SK-N-SH (cell line): ENCODE results near the gene ADRA2B.

ENCODE experiments used
- CTCF ChIP-seq: fragments of 200-600 bp; sonication (generic); IDR thresholded peaks from 2 replicates; pipeline ENCODE4 v1.6.1; 2017; ENCODE audit warnings: antibody characterized with exemption, mild to moderate bottlenecking, moderate library complexity
- ELF1 ChIP-seq: IDR thresholded peaks from 2 replicates; pipeline ENCODE4 v1.4.0; 2012
- EP300 ChIP-seq, 2 experiments: IDR thresholded peaks; 2 replicates each; pipeline versions ENCODE4 v1.4.0 to v1.6.1; 2012; ENCODE audit warnings: borderline replicate concordance in 1 of 2, low read depth in 1 of 2, low read length in 1 of 2
- EZH2phosphoT487 ChIP-seq: fragments of 200-600 bp; sonication (generic); IDR thresholded peaks from 2 replicates; pipeline ENCODE4 v1.6.1; 2017; ENCODE audit warnings: low read depth, mixed run types, mild to moderate bottlenecking, antibody characterized with exemption, moderate library complexity, borderline replicate concordance
- FOSL2 ChIP-seq: IDR thresholded peaks from 2 replicates; pipeline ENCODE4 v1.4.0; 2012; ENCODE audit warnings: low read depth, mild to moderate bottlenecking, moderate library complexity, borderline replicate concordance
- MEF2A ChIP-seq: IDR thresholded peaks from 2 replicates; pipeline ENCODE4 v1.4.0; 2012; ENCODE audit warnings: low read depth, borderline replicate concordance
- POLR2AphosphoS5 ChIP-seq: IDR thresholded peaks from 2 replicates; pipeline ENCODE4 v1.6.1; 2012; ENCODE audit warnings: low read depth, low read length
- RAD21 ChIP-seq: IDR thresholded peaks from 2 replicates; pipeline ENCODE4 v1.6.1; 2012; ENCODE audit warnings: mild to moderate bottlenecking, low read length
- SIN3A ChIP-seq: IDR thresholded peaks from 2 replicates; pipeline ENCODE4 v1.6.1; 2012; ENCODE audit warnings: low read depth, mild to moderate bottlenecking, low read length, moderate library complexity, borderline replicate concordance
- TF ChIP-seq, protein P1 (sequence below): IDR thresholded peaks from 2 replicates; pipeline ENCODE4 v1.4.0; 2012; ENCODE audit warnings: low read depth, borderline replicate concordance
- TF ChIP-seq, protein P2 (sequence below): IDR thresholded peaks from 2 replicates; pipeline ENCODE4 v1.4.0; 2012; ENCODE audit warnings: low read depth
- TF ChIP-seq, protein P3 (sequence below): IDR thresholded peaks from 2 replicates; pipeline ENCODE4 v1.4.0; 2012; ENCODE audit warnings: low read depth, borderline replicate concordance

- no peak for TF ChIP-seq CTCF
- TF ChIP-seq FOSL2: no peak
- no peak for TF ChIP-seq EP300 (IDR thresholded peaks at IDR 0.05; ENCODE audit: borderline replicate concordance in 1 of 2, low read depth in 1 of 2, low read length in 1 of 2)
- TF ChIP-seq POLR2AphosphoS5: no peak
- TF ChIP-seq, protein P1, sequence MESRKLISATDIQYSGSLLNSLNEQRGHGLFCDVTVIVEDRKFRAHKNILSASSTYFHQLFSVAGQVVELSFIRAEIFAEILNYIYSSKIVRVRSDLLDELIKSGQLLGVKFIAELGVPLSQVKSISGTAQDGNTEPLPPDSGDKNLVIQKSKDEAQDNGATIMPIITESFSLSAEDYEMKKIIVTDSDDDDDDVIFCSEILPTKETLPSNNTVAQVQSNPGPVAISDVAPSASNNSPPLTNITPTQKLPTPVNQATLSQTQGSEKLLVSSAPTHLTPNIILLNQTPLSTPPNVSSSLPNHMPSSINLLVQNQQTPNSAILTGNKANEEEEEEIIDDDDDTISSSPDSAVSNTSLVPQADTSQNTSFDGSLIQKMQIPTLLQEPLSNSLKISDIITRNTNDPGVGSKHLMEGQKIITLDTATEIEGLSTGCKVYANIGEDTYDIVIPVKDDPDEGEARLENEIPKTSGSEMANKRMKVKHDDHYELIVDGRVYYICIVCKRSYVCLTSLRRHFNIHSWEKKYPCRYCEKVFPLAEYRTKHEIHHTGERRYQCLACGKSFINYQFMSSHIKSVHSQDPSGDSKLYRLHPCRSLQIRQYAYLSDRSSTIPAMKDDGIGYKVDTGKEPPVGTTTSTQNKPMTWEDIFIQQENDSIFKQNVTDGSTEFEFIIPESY: no peak
- TF ChIP-seq, protein P2, sequence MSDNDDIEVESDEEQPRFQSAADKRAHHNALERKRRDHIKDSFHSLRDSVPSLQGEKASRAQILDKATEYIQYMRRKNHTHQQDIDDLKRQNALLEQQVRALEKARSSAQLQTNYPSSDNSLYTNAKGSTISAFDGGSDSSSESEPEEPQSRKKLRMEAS: no peak
- no peak for TF ChIP-seq SIN3A
- TF ChIP-seq RAD21: no peak
- TF ChIP-seq, protein P3, sequence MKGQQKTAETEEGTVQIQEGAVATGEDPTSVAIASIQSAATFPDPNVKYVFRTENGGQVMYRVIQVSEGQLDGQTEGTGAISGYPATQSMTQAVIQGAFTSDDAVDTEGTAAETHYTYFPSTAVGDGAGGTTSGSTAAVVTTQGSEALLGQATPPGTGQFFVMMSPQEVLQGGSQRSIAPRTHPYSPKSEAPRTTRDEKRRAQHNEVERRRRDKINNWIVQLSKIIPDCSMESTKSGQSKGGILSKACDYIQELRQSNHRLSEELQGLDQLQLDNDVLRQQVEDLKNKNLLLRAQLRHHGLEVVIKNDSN: no peak
- TF ChIP-seq MEF2A: no peak
- no peak for TF ChIP-seq ELF1
- TF ChIP-seq EZH2phosphoT487: no peak
Measured at GRCh38 chr2:96163768-96164429, 47.5 kb upstream of the ADRA2B start.
